Right kidney (tissue), 1 donor: Measurements from ENCODE around the gene GID8.

ENCODE experiments used
- DNase-seq: peaks from one replicate; pipeline ENCODE4 v3.0.0-alpha.2; 2016

GID8 gene

DNA sequence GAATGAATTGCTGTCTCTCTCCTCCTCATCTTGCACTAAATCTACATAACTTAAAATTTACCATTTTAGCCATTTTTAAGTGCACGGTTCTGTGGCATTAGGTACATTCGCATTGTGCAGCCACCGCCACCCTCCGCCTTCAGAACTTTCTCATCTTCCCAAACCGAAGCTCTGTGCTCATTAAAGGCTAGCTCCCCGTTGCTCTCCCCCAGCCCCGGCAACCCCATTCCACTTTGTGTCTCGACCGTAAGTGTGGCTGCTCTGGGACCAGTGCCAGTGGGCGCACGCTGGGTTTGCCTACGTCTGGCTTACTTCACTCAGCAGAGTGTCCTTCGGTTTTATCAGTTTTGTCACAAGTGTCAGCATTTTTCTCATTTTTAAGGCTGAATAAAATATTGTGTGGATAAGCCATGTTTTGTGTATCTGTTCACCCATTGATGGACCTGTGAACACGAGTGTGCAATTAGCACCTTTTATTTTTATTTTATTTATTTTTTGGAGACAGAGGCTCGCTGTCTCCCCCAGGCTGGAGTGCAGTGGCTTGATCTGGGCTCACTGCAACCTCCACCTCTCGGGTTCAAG, 31.3 kb downstream of the GID8 start:
- DNase-seq, result no peak

- DNase-seq, result no peak
Measured at GRCh38 chr20:62969939-62970306, 32.0 kb downstream of the GID8 start.

- no peak for DNase-seq
Measured at GRCh38 chr20:62970307-62971210, 32.6 kb downstream of the GID8 start.

- no peak for DNase-seq
Measured at GRCh38 chr20:62971211-62971949, 33.4 kb downstream of the GID8 start.

DNA sequence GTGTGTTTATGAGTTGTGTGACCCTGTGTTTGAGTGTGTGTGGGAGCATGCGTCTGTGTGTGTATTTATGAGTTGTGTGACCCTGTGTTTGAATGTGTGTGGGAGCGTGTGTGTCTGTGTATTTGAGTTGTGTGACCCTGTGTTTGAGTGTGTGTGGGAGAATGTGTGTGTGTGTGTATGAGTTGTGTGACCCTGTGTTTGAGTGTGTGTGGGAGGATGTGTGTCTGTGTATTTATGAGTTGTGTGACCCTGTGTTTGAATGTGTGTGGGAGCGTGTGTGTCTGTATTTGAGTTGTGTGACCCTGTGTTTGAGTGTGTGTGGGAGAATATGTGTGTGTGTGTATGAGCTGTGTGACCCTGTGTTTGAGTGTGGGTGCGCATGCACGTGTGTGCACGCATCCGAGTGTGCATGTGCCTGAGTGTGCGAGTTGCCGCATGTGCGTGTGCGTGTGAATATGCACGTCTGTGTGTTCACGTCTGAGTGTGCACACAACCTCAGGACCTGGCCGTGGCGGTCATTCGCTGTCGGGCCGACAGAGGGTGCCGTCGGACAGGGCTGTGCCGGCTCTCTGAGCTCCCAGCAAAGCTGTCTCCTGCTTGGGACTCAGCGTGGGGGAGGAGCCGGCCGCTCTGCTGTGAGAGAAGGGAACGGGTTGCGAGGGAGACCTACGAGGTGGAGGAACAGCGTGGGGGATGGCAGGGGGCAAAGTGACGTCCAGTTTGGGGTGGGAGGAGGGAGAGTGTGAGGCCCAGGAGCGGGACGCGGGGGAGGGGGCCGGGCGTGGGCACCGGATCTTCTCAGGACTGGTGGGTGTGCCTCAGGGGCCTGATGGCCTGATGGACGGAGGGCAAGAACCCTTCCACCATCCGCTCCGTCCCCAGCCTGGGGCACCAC, 34.2 kb downstream of the GID8 start:
- peak; percentile 62 for DNase-seq

- peak; percentile 32 for DNase-seq
Measured at GRCh38 chr20:62972845-62973745, 35.1 kb downstream of the GID8 start.

DNA sequence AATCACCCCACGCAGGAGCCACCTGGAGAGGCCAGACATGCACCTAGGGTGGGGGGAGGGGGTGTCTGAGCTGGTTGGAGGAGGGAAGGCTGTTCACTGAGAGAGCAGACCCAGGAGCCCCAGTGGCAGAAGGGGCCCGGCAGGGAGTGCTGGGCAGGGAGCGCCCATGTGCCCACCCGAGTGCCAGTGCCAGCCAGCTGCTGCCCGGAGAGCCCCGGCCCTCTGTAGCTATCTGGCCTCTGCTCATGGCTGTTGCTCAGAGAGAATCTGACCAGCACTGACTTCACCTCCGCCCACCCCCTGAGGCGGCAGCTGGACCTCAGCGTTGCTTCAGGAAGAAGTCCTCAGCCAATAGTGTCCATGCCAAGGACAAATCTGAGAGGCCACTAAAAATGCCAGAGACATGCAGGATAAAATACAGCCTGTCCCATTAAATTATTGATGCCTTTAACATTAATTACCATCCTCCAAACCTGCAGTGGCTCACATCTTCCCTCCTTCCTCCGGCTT, 37.4 kb downstream of the GID8 start:
- no peak for DNase-seq

DNA sequence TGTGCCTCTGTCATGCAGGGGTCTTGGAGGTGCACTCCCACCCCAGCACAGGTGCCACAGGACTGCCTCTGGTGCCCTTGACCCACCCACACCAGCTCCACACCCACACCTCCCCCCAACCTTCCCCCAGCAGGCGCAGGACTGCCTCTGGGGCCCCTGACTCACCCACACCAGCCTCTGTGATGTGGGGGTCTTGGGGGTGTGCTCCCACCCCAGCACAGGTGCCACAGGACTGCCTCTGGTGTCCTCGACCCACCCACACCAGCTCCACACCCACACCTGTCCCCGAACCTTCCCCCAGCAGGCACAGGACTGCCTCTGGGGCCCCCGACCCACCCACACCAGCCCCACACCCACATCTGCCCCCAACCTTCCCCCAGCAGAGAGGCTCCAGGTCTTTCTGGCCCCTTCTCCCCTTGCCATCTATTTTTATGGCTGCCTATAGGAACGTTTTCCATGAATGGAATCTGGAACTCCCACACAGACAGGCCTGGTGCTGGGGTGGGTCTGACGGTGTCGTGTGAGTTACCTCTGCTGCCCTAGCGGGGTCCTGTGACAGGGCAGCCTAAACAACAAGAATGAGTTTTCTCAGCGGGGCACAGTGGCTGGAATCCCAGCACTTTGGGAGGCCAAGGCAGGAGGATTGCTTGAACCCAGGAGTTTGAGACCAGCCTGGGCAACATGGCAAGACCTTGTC, 38.0 kb downstream of the GID8 start:
- no peak for DNase-seq

- DNase-seq, result no peak
Measured at GRCh38 chr20:62976886-62977285, 38.9 kb downstream of the GID8 start.

GRCh38 chr20:62977613-62978560, 39.9 kb downstream of the GID8 start:
- DNase-seq, result no peak

DNA sequence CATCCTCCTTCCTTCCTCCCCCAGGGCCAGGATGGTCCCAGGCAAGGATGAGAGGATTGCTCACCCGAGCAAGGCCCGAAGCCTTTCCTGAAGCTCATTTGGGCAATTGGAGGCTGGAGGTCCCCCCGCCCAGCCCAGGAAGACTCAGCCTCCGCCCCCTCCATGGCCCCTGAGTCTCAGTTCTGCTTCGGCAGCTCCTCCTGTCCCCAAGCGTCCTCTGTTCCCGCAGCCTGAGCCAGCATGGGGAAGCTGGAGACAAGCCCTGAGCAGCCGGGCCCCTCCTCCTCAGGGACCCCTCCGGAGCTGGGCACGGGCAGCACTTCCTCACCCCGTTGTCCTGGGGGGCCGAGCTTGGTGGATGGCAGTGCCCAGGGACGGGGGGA, 40.6 kb downstream of the GID8 start:
- no peak for DNase-seq

DNA sequence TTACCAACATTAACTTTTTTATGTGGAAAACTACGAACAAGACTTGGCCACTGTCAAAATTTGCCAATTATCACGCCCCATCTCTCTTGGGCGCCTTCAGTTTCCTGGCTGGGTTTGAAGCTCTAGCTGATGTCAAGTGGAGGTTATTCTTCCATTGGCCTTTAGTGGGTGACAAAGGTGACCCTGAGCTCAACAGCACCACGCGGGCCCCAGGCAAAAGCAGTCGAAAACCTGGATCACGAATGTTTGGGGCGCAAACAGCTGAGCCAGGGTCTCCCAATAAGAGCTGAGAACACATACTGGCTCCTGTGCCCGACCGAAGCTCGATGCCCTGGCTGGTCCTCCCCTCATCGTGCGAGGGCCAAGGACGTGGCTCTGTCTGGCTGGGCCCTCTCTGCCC, 41.4 kb downstream of the GID8 start:
- DNase-seq, result no peak

DNA sequence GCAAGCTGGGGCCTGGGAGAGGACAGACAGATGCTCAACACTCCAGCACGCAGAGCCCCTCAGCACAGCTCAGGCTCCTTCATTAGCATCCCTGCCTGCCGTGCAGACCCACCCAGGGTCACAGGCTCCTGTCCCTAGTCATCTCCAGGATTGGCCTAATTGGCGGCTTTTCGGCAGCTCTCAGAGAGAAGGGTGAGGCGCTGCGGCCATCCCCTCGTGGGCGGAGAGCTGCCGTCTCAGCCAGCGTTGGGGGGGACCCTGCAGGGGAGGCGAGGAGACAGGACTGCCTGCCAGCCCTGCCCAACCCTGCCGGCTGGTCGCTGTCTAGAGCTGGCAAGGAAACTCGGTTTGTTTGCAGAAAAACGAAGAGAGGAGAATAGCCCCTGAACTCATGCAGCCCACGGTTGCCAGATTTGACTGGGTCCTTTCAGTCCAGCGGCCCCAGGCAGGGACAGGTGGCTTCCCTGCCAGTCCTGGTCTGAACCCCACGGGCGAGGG, 42.0 kb downstream of the GID8 start:
- no peak for DNase-seq

DNA sequence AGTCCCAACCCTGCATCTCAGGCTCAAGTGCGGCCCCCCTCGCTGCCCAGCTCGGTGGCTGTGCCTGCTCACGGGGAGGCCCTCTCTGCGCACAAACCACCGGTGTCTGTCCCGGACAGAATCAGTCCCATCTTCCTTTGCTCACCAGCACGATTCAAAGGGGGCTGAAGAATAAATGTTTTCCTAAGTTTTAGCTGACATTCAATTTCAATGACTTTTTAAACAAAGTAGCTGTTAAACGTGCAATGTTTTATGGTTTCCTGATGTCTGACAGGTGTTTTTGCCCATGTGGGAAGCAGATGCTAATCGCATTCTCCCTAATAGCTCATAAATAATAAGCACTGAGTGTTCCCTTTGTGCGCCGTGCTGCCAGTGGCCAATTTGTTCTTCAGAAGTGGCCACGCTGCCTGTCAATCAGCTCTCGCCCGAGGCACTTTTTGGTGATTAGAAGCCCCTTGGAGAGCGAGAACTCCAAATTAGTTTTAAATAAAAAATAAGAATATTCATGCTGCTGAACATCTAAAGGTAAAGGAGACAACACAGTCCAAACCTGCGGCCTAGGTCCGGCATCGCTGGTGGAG, 42.5 kb downstream of the GID8 start:
- no peak for DNase-seq

- DNase-seq, result no peak
Measured at GRCh38 chr20:62980970-62981369, 43.0 kb downstream of the GID8 start.

- no peak for DNase-seq
Measured at GRCh38 chr20:62982124-62983075, 44.5 kb downstream of the GID8 start.

- DNase-seq, result no peak
Measured at GRCh38 chr20:62983210-62983609, 45.3 kb downstream of the GID8 start.
